Measurements from ENCODE around the gene IGSF21.

IGSF21 gene

GRCh38 chr1:18376661-18377060 lies 269.1 kb downstream of the IGSF21 start:
- no peak for DNase-seq

GRCh38 chr1:18380288-18380687 lies 272.7 kb downstream of the IGSF21 start:
- no peak for DNase-seq

DNA sequence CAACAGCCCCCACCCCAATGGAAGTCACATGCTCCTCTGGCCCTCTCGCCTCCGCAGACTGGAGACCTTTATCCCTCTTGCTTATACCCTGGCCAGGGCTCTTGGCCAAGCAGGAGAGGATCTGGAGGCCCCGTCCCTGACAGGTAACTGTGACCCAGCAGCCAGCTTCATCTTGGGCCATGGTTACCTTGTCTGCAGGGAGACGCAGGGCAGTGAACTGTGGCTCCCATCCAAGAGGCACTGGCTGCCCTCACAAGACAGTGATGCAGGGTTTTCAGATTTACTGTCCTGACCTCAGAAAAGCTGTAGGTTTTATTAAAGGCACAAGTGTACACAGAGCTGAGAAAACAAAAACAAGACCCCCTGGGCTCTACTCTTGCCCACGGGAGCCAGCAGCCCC lies 276.5 kb downstream of the IGSF21 start:
- no peak for DNase-seq

DNA sequence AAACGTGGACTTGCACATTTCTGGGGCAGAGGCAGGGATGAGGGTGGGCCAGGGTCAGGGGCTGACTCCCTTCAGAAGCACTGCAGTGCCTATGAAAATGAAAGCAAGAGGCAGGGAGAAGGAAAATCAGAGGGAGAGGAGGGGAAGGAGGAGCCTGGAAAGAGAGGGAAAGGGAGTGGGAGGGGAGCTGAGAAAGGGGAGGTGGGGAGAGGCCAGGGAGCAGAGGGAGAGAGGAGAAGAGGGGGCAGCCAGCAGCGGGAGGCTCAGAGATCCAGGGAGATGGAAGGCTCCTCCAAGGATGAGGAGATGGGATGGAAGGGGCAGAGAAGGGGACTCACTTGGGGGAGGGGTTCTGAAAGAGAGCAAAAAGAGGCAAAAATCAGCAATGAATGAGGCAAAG lies 276.9 kb downstream of the IGSF21 start:
- no peak for DNase-seq

DNA sequence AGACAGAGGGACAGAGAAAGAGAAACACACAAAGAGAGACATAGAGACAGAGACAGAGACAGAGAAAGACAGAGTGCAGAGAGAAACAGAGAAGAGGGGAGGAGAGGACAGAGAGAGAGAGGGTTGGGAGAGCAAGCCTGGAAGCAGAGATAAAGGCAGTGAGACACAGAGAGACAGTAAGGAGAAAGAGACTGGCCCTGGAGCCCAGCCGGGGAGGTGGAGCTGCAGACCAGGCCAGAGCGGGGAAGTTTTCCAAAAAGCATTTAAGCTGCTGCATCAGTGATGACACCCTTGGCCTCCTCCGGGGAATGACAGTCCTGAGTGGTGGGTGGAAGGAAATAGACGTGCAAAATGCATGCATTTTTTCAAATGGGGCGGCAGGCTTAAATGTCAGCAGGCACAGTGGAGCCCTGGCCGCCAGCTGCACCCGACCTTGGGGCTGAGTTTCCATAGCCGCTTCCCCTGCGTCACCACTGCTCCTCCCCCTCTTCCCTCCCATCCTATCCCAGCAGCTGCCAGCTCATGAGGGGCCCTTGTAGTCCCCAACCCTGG lies 277.7 kb downstream of the IGSF21 start:
- DNase-seq: no peak

GRCh38 chr1:18386591-18386990 lies 279.0 kb downstream of the IGSF21 start:
- no peak for DNase-seq

DNA sequence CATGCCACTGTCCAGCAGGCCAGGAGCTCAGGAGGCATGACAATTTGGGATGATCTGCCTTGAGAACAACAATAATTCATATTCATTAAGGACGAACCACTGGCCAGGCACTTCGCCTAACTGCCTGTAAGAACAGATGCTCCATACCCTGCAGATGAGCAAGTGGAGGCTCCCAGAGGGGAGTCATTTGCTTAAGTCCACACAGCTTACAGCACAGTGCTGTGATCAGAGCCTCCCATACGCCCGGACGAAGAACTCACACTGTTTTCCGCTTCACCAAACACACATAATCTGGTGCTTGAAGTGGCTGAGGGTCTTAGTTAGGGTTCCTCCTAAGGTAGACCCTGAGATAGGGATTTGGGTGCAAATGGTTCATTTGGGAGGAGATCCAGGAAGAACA lies 279.7 kb downstream of the IGSF21 start:
- DNase-seq: no peak

GRCh38 chr1:18390953-18391352 lies 283.4 kb downstream of the IGSF21 start:
- DNase-seq: no peak

- DNase-seq: no peak
These were observed 287.1 kb downstream of the IGSF21 start for GRCh38 chr1:18394563-18395156.

DNA sequence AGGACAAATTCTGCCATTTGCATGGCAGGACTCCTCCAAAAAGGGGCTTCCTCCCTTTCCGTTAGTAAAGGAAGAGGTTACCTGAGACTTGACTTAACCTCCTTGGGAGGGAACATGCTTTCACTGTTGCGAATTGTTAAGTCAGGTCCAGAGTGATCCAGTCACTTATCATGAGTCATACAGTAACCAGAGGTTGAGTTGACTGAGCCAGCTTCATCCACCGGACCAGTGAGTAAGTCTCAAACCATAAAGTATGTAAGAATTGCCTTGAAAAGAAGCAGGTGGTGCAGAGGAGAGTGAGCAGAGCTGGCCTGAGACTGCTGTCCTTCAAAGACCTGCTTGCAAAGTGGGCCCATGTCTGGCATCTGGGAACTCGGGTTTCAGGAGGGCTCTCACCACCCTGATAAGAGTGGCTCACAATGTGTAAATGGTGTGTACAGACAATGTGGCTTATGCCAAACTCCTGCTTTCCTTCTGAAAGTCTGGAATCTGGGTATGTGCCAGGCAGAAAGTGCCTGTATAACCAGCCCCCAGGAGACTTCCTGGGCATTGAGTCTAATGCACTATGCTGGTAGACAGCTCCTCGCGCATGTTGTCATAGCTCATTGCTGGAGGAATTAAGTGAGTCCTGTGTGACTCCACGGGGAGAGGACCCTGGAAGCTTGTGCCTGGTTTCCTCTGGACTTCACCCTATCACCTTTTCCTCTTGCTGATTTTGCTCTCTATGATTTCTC lies 288.8 kb downstream of the IGSF21 start:
- DNase-seq: no peak

- no peak for DNase-seq
These were observed 290.0 kb downstream of the IGSF21 start for GRCh38 chr1:18397641-18398040.

DNA sequence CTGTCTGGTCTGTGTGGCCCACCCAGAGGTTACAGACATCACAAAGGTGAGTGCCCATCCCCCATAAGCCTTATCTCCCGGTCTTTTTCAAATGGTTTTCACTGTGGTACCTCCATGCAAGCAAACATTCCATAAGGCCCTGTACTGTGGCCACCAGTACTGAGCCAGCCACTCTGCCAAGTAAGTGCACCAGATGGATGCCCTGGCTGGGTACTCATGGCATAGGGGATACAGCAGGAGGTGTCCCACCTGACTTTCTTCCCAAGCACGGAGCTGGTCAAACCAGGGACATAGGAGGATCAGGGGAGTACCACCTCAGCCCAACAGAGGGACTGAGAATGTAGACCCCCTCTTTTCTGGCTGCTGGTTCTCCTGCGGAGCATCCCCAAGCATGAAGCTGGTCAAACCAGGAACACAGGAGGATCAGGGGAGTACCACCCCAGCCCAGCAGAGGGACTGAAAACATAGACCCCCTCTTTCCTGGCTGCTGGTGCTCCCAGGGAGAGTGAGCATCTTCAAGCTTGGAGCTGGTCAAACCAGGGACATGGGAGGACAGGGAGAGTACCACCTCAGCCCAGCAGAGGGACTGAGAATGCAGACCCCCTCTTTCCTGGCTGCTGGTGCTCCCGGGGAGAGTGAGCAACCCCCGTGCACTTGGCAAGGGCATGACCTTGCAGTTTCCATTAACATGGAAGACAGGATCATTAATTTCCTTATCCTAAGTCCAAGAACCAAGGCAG lies 291.4 kb downstream of the IGSF21 start:
- no peak for DNase-seq

DNA sequence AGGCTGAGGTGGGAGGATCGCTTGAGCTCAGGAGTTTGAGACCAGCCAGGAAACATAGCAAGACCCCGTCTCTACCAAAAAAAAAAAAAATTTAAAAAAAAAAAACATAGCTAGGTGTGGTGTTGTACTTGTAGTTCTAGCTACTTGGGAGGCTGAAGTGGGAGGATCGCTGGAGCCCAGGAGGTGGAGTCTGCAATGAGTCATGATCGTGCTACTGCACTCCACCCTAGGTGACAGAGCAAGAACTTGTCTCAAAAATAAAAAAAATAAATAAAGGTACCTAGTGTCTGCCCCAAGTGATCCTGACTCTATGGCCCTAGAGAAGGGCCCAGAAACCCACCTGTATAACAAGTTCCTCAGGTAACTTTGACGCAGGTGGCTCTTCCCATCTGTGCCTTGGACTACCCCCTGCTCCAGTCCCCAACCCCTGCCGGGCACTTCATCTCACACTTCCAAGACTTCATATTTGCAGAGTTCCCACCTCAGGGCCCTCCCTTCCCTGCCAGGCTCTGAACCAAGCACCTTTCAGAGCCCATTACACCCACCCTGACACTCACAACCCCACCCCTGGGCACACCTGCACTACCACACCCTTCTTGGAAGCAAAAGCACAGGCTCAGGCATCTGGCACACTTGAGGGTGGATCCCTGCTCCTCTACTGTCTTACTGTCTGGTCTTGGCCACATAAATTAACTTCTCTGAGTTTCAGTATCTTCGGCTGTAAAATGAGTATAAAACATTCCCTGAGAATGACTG lies 292.9 kb downstream of the IGSF21 start:
- DNase-seq: no peak

GRCh38 chr1:18401921-18402320 lies 294.3 kb downstream of the IGSF21 start:
- no peak for DNase-seq

DNA sequence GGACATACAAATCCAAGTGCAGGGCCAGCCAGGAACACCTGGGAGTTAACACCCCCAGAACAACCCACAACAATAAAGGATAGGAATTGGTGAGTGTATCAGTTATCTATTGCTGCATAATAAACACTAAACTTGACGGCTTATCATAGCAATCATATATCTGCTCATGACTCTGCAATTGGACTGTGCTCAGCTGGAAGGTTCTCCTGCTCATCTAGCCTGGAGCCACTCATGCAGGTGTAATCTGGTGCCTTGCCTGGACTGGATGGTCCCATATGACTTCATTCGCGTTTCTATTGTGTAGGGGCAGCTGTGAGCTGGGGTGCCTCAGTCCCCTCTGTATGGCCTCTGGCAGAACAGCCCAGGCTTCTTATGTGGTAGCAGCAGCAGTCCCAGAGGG lies 296.9 kb downstream of the IGSF21 start:
- no peak for DNase-seq

GRCh38 chr1:18407166-18408045 lies 299.8 kb downstream of the IGSF21 start:
- no peak for DNase-seq

DNA sequence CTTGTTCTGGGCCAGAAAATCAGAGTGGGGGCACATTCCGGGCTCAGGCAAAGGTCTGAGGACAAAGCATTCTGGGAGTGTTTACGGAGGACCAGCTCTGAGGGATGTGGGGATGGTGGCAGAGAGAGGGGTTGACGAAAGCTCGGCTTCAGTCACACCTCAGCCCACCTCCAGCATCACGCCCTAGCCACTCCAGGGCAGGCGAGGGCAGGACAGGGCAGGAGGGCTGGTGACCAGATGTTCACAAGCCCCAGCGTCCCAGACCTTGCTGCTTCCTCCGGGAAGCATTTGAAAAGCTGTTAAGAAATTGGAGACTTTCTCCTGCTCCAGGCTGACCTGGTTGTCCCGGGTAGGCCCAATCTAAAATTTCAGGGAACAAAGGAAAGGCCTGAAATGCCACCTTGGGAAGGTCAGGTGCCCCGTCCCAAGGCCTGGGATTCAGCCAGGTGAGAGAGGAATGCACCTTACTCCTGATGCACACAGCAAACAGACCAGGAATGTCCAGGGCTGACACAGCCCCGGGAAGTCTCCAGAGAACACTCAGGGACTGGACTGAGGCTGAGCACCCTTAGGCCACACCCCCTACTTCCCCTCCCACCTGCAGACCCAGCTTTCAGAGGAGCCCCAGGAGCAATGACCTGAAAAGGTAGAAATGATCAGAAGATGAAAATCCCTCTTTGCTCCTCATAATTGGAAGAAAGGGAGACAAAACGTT lies 301.2 kb downstream of the IGSF21 start:
- no peak for DNase-seq

DNA sequence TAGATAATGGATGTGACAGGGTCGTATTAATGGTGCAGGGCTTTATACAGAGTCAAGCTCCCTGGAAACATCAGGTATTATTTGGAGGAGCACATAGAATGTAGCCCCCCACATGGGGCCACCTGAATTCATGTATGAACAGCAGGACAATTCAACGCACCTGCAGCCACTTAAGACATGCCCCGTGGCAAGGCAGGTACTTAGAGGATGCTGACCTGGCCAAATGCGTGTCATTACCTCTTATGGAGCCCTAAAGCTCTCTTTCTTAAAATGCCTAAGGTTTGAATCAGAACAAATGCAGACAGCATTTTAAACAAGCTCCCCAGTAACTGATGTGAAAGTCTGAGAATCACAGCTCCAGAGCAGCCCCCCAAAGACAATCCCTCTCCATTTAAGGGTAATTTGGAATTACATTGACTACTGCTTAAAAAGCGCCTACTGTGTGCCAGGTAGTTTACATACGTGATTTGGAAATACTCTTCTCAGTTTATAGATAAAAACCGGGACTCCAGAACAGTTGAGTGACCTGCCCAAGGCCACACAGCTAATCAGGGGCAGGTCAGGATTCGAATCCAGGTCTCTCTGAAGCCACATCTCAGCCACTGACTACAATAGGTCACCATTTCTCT lies 302.1 kb downstream of the IGSF21 start:
- no peak for DNase-seq

DNA sequence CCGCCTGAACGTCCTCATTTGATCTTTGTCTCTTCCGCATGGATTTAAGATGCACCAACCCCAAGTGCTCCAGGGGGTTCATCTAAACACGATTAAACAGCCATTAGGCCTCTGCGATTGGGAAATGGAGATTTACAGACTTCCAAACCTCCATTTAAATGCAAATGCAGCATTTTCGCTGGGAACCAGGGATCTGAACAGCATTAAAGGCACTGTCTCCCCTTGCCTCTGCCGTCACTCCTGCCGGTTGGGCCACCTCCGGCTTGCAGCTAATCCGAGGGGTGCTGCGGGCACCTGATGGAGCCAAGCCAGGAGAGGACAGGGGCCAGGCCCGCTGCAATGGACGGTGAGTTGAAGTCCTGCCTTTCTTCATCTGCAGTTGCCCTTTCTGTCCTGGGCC lies 302.8 kb downstream of the IGSF21 start:
- no peak for DNase-seq

- no peak for DNase-seq
These were observed 303.7 kb downstream of the IGSF21 start for GRCh38 chr1:18411321-18411720.

Data from T-helper 9 cell (primary cell).